NB4 (cell line): ENCODE results near the gene ANKS1A.
A peak's percentile ranks its signal among the peaks of the same experiment; 100 is the strongest.

Experiments
- DNase-seq: peaks from one replicate; pipeline ENCODE4 v3.0.0; 2010; ENCODE audit warnings: low read depth
- H3K4me3 ChIP-seq: one replicate; pipeline ENCODE4 v1.5.1; 2011; ENCODE audit warnings: mild to moderate bottlenecking, low read depth, low read length, moderate library complexity
- CTCF ChIP-seq: IDR thresholded peaks from one replicate; pipeline ENCODE4 v1.5.1; 2012; ENCODE audit warnings: low read depth, low read length
- MAX ChIP-seq: IDR thresholded peaks from 2 replicates; pipeline ENCODE4 v1.6.1; 2011; ENCODE audit warnings: low read depth, low read length
- MYC ChIP-seq: IDR thresholded peaks from 2 replicates; pipeline ENCODE4 v1.6.1; 2011; ENCODE audit warnings: low read depth, low read length
- POLR2A ChIP-seq: IDR thresholded peaks from 2 replicates; pipeline ENCODE4 v1.6.1; 2011; ENCODE audit warnings: mild to moderate bottlenecking; ENCODE audit not compliant: insufficient read length; ENCODE audit errors: extremely low read depth

The ANKS1A gene

GRCh38 chr6:35042031-35042815 lies 153.2 kb downstream of the ANKS1A start:
- DNase-seq: no peak
- no peak for TF ChIP-seq POLR2A
- no peak for TF ChIP-seq MAX
- TF ChIP-seq MYC: no peak
- TF ChIP-seq CTCF: no peak
- H3K4me3 ChIP-seq: no peak overlapping the region

GRCh38 chr6:35043381-35044130 lies 154.5 kb downstream of the ANKS1A start:
- peak overlapping the region; percentile 30 for H3K4me3 ChIP-seq
- DNase-seq: peak; percentile 78
- no peak for TF ChIP-seq MAX
- TF ChIP-seq MYC: peak; percentile 40; the same call in 1 of the 2 replicates
- TF ChIP-seq POLR2A: no peak
- no peak for TF ChIP-seq CTCF

- peak overlapping the region; percentile 30 for H3K4me3 ChIP-seq
- peak; percentile 88 for DNase-seq
- TF ChIP-seq POLR2A (no peak), MAX (peak; percentile 34; the same call in 1 of the 2 replicates)
Observed at GRCh38 chr6:35044145-35044745, 155.2 kb downstream of the ANKS1A start.

GRCh38 chr6:35044761-35045421 lies 155.8 kb downstream of the ANKS1A start:
- peak overlapping the region; percentile 0 for H3K4me3 ChIP-seq
- TF ChIP-seq POLR2A: no peak
- TF ChIP-seq MAX: no peak
- no peak for TF ChIP-seq CTCF
- no peak for TF ChIP-seq MYC
- peak; percentile 76 for DNase-seq

GRCh38 chr6:35046103-35046502 lies 157.0 kb downstream of the ANKS1A start:
- DNase-seq: no peak
- no peak overlapping the region for H3K4me3 ChIP-seq
- TF ChIP-seq POLR2A: no peak
- TF ChIP-seq CTCF: no peak
- TF ChIP-seq MAX: no peak
- TF ChIP-seq MYC: no peak

- TF ChIP-seq CTCF (no peak), MAX (peak; percentile 71), MYC (peak; percentile 42; the same call in 1 of the 2 replicates)
- no peak overlapping the region for H3K4me3 ChIP-seq
- DNase-seq: peak; percentile 88
Observed at GRCh38 chr6:35046862-35047261, 157.8 kb downstream of the ANKS1A start.
